ENCODE results near the gene RDH8.
"Not testable (repeated sequence)": the region's sequence is repeated elsewhere in the genome, so short reads cannot be mapped to it uniquely, and the experiment has no call there.

The RDH8 gene

GRCh38 chr19:10006335-10006708 is 7.0 kb upstream of the RDH8 start:
- DNase-seq = no peak

GRCh38 chr19:10006752-10007323 is 6.4 kb upstream of the RDH8 start:
- no peak for DNase-seq

- no peak for DNase-seq
Observed at GRCh38 chr19:10007371-10008183, 5.7 kb upstream of the RDH8 start.

DNA sequence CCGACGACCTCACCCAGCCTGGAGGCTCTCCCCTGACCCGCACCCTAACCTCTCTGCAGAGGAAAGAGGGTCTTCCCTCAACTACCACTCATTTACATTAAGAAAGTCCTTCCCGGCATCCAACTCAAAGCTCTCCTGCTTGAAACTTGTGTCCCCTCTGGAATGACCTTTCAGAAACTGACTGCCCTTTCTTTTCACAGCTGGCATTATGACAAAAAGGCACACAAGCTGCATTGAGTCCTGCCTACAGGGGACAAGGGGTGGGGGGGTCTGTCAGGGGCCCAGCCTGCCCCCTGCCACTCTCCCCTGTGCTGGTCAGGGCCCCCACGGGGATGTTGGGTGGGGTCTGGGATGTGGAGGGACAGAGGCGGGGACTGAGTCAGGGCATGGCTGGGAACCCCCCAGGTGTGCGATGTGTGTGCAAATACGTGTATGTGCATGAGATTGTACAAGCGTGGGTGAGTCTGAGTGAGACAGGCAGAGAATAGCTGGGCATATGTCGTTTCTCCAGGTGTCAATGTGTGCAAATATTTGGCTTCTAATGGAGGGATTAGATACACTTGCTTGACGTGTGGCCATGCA is 5.0 kb upstream of the RDH8 start:
- no peak for DNase-seq

GRCh38 chr19:10009714-10010224 is 3.5 kb upstream of the RDH8 start:
- no peak for DNase-seq

GRCh38 chr19:10010247-10010691 is 3.0 kb upstream of the RDH8 start, which contains the start of gene COL5A3:
COL5A3 (minus strand) TSS chr19:10010504; CDS start chr19:10010385, 119 bp downstream.
- DNase-seq = peak in 1 of 2 donors; percentile 28

GRCh38 chr19:10010939-10011338 is 2.3 kb upstream of the RDH8 start:
- no peak for DNase-seq

GRCh38 chr19:10011974-10012373 is 1.3 kb upstream of the RDH8 start:
- DNase-seq = no peak

DNA sequence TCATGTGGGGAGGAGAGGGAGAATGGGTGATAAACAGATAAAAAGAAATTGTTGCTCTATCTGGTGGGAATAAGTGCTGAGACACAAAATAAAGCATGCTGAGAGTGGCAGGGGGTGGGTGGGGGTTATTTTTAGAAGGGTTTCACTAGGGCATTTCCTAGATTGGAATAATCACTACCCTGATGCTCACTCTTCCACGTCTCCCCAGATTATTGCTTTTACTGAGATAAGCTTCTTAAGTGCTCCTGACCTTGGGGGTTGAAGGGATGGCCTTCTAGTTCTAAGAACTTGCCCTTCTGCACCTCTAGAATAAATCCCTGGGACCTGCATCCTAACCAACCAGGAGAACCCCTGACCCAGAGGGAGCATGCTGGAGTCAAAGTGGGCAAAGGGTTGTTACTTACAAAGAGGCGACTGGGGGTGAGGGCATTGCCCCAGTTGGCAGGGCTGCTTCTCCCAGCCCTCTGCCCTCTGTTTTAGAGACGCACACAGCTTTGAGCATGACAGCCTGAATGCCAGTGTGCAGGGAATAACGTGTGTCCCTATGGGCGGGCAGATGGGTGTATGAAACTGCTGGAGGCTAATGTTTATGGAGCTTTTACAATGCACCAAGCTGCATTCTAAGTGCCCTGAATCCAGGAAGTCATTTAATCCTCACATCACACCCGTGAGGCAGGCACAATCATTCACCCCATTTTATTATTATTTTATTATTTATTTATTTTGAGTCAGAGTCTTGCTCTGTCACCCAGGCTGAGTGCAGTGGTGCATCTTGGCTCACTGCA is 743 bp downstream of the RDH8 start:
- DNase-seq = no peak

DNA sequence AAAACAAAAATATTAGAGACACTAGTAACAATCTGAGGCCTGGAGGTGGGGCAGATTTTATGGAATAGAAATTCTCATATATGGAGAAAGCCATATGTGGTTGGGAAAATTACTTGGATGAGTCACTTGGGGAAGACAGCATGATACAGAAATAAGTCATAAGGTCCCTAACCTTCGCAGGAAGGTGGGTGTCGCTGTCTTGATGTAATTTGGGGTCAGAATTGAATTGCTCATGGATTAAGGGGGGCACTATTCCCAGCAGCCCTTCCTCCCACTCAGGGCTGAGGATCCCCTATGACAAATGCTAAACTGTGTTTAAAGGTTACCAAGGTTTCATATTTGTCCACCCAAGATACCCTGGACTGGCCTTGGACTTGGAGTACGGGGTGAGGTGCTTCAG is 5.0 kb downstream of the RDH8 start:
- peak; percentile 13 to 31 for DNase-seq

DNA sequence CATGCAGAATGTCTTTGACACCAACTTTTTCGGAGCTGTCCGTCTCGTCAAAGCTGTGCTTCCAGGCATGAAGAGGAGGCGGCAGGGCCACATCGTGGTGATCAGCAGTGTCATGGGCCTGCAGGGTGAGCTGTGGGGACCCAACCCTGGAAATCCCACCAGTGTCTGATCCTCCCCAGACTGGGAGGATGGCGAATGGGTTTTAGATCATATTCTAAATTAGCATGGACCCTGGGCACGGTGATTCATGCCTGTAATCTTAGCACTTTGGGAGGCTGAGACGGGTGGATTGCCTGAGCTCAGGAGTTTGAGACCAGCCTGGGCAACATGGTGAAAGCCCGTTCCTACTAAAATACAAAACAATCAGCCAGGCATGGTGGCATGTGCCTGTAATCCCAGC is 5.5 kb downstream of the RDH8 start:
- no peak for DNase-seq

- DNase-seq = no peak
Observed at GRCh38 chr19:10019246-10019645, 6.0 kb downstream of the RDH8 start.

- no peak for DNase-seq
Observed at GRCh38 chr19:10020851-10021250, 7.6 kb downstream of the RDH8 start.

GRCh38 chr19:10021446-10021845 is 8.2 kb downstream of the RDH8 start:
- no peak for DNase-seq

DNA sequence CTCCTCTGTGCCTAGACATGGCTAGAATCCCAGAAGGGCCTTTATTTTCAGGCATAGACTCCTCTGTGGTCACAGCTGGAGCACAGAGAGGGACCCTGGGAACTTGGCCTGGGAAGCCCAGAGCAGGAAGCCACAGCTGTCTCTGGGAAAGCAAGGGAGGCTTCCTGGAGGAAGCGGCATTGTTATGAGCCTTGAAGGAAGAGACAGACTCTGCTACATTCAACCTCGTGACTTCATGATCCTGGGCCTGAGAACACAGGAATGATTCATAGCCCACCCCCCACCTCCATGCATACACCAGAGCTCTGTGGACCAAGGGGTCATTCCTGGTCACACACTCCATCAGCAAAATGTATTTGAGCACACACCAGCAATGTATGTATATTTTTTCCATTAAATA is 8.6 kb downstream of the RDH8 start:
- DNase-seq = no peak

GRCh38 chr19:10023096-10023495 is 9.8 kb downstream of the RDH8 start:
- not testable (repeated sequence) for DNase-seq

DNA sequence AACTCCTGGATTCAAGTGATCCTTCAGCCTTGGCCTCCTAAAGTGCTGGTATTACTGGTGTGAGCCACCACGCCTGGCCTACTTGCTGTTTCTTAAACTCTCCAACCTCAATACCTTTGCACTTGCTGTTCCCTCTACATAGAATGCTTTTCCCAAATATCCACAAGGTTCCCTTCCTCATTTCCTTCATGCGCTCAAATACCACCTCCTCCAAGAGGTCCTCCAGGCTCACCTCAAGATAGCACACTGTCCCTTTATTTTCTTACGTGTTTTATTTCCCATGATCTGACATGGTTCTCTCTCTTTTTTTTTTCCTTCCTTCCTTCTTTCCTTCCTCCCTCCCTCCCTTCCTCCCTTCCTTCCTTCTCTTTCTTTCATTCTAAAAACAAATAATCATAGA is 13.5 kb downstream of the RDH8 start:
- DNase-seq = no peak

DNA sequence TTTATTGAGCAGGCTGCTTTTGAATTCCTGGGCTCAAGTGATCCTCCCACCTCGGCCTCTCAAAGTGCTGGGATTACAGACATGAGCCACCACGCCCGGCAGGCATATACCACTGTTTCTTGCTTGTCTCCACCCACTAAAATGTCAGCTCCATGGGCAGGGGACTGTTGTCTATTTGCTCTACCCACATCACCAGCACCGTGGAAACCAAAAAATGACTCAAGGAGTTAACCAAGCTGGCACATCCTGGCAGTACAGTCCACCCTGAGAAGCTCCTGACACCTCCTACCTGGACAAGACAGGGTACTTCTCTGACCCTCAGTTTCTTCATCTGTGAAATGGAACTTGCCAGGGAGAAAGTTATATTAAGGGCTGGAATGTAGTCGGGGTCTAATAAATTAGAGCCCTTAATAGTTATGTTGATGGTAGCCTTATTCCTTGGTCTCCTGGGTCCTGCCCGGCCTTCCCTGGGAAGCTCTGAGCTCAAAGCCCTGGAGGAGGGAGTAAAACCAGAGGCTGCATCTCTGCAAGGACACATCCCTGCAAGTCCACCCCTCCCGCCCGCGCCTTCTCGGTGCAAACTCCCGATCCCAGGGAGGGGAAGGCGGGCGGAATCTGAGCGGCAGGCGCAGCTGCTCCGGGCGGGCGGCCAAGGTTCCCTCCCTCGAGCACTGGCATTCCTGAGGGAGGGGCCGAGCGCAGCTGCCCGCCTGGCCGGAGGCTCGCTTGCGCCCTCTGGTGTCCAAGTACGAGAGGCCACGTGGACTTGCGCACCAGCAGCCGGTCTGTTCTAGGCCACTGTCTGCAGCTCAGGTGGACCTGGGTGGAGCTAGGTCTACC is 14.1 kb downstream of the RDH8 start:
- DNase-seq = peak; percentile 75 to 83

DNA sequence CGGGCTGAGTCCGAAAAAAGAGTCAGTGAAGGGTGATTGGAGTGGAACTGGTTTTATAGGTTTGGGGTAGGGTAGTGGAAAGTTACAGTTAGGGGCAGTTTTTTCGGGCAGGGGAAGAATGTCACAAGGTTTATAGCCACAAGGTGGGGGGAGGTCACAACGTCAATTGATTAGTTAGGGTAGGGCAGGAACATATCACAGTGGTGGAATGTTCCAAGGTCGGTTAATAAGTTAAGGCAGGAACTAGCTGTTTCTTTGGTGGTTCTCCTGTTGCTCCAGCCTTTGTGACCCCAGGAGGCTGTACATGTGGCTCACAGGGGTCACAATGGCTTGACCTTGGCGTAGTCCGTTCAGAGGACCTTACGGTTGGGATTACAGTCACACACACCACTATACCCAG is 20.3 kb downstream of the RDH8 start:
- no peak for DNase-seq

DNA sequence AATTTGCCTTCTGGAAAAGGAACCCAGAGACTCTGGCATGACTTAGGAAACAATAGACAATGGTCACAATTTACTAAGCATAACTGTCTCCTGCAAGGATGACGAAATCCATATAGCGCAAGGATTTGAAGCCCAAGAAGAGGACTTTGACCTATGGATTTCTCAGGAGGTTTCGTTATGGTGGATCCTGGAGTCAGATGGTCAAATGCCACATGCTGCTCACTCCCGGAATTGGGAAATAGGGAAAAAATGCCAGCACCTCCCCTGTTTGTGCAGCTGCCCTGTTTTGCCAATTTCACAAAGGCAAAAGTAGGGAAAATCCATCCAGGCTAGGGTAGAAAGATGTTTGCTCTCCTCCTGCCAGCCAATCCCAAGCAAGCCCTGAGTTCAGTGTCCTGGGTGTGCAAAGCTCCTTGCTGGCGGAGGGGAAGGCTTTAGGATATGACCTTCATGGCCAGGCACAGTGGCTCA is 23.4 kb downstream of the RDH8 start:
- no peak for DNase-seq

DNA sequence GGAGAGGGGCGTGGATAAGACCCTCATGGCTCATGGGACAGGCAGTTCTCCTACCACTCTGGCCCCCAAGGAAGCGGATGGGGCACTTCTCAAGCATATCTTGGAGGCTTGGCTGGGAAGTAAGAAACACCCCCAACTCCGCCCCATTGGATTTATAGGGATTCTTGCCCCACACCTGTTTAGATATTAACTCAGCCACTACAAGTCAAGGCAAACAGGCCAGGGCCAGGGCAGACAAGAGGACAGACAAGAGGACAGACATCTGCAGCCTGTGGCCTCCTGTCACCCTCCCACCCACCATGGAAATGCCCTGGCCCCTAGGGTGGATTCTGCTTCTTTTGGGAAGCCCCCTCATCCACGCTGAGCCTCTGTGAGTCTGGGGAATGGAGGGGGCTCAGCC is 24.1 kb downstream of the RDH8 start:
- no peak for DNase-seq

- no peak for DNase-seq
Observed at GRCh38 chr19:10037809-10038208, 24.5 kb downstream of the RDH8 start.

Data from inflammatory macrophage (primary cell).